LNCAP (cell line): ENCODE measurements around the gene MGAT1.

ENCODE experiments used
- CTCF ChIP-seq: fragments of 450-650 bp; IDR thresholded peaks from 2 replicates; pipeline ENCODE4 v1.5.1; 2017; ENCODE audit warnings: mild to moderate bottlenecking

The MGAT1 gene

DNA sequence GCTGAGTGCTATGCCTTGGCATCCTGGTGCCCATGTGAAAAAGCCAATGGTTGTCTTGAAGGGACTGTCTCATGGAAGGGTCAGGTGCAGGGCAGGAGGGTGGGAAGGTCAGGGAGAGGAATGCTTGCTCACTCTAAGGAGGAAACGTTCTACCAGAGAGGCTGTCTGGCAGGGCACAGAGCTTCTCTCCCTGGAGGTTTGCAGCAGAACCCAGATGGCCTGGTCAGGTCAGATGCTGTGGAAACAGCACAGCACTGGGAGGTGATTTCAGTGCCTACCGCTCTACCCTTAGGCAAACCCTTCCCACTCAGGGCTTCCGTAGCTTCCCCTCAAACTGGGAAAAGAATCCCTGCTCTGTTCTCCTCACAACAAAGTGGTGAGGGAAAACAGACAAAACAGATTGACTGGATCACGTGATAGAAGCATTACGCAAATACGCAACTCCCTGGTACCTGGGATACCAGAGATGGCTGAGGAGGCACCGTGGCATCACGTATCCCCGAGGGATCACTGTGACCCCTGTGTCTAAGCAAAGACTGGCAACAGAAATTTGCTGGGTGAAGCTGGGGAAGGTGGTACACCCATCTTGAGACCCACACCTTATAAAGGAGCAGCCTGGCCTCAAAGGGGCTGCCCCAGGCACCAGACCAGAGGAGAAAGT, 3.9 kb upstream of the MGAT1 start:
- TF ChIP-seq CTCF, result no peak

- no peak for TF ChIP-seq CTCF
Measured at GRCh38 chr5:180804129-180804618, 1.6 kb upstream of the MGAT1 start.

DNA sequence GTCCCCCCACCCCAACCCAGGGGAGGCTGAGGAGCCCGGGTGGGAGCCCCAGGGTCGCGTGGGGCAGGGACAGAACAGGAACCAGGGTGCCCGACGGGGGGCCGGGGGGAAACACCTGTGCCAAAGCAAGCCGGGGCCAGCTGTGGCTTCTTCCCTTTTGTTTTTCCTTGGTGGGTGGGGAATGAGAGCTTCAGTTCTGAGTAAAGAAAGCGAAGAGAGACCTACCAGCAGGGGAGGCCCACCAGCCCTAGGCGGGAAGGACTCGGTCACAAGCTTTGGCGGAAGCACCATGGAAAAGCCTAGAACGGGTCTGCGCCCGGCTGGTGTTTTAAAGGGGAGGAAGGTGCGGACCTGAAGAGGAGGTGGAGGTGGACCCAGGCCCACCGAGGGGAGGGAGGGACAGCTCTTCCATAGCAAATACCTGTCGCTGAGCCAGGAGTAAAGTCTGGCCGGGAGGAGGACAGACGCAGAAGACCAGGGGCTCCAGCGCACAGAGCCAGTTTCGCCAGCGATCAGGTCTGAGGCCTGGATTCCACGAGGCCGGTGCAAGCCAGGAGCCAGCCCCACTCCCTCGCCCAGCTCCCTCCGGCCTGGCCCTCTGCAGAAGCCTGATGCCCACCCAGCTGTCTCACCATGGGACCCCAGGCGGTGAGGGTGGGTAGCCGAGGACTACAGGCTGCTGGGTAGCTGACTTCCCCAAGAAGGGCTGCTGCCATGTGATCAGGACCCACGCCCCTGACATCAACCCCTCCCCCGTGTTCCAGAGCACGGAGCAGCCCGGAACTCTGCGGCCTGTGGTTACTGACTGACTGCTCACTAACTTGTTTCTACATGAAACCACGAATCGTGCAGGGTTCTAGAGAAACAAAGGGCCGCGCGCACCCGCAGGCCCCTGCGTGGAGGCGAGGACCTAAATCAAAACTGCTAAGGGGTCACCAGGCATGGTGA, 849 bp upstream of the MGAT1 start:
- no peak for TF ChIP-seq CTCF

DNA sequence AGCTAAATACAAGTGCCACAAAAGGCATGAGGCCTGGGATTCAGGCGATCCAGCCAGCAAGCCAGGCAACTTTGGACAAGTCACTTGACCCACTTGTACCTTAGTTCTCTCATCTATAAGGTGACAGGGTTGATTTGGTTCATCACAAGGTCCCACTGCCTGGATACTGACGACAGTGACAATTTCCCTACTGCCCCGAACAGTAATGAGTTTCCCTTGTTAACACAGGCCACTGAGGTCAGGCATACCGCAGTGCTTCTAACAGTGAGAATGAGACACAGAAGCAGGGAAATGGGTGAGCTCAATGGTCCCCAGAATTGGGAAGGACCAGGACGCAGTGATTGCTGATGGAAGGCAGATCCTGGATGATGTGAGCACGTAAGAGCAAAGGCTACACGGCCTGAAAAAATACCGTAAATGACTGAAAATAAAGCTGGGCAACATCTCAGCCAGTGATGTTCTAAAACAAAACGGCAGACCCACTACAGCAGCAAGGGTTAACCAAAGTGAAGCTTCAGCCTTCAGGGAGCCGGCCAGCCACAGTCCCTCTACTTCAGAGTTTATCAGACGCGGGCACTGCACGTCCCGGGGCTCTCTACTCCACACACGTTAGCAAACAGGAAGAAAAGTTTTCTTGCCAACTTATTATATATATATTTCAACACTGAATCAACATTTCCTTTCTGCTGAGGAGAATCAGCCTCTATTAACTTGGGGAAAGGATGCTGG, 846 bp downstream of the MGAT1 start:
- no peak for TF ChIP-seq CTCF

- TF ChIP-seq CTCF, result no peak
Measured at GRCh38 chr5:180799902-180800801, 2.5 kb downstream of the MGAT1 start.

GRCh38 chr5:180799194-180799593, 3.4 kb downstream of the MGAT1 start:
- peak; percentile 46; the same call in 1 of the 2 replicates for TF ChIP-seq CTCF

GRCh38 chr5:180798193-180798592, 4.4 kb downstream of the MGAT1 start:
- TF ChIP-seq CTCF, result no peak
